Right kidney (tissue), 1 donor: ENCODE results near the gene RASSF3.
"Not testable (repeated sequence)": the region's sequence is repeated elsewhere in the genome, so short reads cannot be mapped to it uniquely, and the experiment has no call there.

Experiments
- DNase-seq: peaks from one replicate; pipeline ENCODE4 v3.0.0-alpha.2; 2016

RASSF3 gene

DNA sequence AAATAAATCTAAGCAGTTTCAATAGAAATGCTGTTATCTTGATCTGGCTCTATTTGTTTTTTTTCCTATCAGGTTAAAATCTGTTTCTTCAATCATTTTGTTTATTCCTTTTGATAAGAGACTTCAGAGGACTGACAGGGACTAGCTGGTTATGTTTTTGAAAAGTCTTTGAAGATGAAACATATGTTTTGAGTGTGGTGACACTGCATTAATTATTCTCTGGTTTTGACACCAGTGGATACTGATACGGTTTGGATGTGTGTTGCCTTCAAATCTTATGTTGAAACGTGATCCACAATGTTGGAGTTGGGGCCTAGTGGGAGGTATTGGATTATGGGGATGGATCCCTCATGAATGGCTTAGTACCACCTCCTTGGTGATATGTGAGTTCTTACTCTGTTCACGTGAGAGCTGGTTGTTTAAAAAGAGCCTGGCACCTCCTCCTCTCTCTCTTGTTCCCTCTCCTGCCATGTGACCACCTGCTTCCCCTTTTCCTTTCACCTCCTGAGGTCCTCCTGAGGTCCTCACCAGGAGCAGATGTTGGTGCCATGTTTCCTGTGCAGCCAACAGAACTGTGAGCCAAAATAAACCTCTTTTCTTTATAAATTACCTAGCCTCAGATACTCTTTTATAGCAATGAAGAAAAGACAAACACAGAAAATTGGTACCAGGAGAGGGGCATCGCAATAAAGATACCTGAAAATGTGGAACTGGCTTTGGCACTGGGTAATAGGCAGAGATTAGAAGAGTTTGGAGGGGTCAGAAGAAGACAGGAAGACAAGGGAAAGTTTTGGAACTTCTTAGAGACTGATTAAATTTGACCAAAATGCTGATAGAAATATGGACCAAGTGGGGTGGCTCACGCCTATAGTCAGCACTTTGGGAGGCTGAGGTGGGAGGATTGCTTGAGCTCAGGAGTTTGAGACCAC lies 23.0 kb downstream of the RASSF3 start:
- DNase-seq: no peak

DNA sequence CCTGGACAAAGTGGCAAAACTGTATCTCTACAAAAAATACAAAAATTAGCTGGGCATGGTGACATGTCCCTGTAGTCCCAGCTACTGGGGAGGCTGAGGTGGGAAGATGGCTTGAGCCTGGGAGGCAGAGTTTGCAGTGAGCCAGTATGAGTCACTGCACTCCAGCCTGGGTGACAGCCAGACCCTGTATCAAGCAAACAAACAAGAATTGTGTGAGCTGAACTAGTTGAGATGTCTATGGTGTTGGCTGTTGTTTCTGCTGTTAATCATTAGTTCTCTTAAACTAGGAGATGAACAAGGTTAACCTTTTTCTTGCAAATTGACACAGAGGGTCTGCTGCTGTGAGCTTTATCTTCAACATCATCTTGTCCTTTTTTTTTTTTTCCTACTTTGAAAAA lies 23.6 kb downstream of the RASSF3 start:
- no peak for DNase-seq

DNA sequence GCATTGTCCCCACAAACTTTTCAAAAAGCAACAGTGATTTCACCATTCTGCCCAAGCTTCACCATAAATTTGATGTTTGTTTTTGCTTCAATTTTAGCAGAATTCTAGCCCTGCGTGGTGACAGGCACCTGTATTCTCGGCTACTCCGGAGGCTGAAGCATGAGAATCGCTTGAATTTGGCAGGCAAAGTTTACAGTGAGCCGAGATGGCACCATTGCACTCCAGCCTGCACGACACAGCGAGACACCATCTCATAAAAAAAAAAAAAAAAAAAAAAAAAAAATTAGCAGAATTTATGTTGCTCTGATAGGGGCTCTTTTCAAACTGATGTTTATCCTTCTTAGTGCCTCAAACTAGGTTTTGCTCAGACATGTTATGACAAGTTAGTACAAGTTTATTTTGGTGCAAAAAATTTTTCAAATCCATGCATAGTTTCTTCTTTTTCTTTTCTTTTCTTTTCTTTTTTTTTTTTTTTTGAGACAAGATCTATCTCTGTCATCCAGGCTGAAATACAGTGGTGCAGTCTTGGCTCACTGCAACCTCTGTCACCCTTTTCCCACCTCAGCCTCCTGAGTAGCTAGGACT lies 24.3 kb downstream of the RASSF3 start:
- DNase-seq: no peak

DNA sequence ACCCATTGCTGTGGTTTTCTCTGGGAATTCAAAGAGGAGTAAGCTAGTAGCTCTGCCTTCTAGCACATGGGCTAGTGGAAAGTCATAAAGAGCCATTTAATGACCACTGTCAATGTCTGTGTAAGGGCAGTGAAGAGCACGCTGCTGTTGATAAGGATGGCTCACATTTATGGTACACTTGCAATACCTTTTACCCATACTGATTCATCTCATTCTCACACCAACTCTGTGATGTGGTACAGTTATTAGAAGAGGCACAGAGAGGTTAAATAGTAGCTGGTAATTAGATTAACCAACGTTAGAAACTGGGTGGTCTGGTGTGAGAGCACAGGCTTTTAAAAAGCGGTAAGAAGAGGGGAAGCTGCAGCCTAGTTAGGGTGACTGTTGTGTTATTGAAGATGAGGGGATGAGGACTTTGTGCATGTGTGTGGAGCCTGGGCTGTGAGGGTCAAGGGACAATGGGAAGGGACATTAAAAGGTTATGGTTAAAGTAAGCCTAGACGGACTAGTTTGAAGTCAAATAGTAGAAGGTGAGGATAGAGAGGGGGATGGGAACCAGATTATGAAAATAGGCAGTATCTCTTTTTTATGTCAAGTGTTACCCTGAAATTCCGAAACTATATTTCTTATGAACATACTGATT lies 25.2 kb downstream of the RASSF3 start:
- DNase-seq: no peak

DNA sequence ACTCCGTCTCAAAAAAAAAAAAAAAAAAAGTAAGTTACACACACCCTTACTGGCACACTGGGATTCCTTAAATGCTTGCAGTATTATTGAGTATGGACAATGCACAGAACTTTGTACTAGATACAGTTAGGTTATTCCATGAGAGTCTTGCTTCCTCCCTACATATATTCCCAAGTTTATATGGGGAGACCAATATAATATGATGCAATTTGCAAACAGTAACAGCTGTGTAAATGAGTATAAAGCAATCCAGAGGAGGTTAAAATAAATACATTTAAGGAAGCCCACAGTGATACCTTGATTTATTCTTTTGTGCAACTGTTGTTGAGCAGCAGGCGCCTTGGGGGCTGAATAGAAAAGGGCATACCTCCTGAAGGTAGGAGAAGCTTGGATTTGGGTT lies 26.6 kb downstream of the RASSF3 start:
- no peak for DNase-seq

DNA sequence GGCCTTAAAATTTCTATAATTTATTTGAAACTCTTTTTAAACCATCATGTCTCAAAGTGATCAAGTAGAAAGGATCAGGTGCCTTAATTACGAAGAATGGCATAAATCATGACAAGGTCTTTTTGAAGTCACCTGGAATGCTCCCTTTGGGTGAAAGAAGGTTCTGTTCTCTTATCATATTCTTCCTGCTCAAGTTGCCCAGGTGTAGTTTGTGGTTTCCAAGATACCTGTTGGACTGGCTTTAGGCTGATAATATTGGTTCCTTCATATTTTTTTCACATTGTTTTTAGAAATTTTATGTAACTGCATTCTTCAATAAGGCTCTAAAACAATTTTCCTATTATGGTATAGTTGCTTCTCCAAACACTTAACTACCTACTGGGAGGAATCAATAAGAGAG lies 29.2 kb downstream of the RASSF3 start:
- no peak for DNase-seq

DNA sequence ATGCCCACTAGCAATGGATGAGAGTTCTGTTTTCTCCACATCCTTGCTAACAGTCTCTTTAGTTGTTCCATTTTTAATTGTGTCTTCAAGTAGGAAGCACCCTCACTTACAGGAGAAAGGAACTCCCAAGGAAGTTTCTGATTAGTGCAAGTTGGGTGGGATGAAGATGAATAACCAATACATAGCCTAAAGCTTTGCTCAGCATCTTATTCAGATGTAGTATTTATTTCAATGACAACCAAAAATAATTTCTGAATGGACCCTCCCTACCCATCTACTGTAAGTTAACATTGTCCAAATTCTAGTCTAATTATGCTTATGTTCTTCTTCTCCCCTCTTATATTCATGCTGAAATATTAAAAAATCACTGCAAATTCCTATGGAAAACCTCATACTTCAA lies 36.0 kb downstream of the RASSF3 start:
- no peak for DNase-seq

DNA sequence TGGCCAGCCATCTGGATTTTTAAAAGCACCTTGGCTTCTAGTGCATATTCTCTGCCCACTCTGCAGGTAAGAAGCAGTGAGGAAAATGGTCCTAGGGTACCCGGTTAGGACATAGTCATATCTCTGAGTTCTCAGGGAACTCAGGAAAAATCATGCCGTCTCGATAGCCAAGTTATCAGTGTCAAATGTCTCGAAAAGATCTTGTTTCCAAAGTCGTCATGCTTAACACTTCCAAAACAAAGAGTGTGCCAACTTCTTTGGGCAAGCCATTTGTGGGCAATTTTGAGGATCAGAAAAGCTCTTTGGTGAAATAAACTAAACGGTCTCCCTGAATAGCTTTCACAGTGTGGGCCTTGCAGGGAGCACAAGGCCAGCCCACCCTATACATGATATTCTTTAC lies 39.2 kb downstream of the RASSF3 start:
- DNase-seq: no peak

DNA sequence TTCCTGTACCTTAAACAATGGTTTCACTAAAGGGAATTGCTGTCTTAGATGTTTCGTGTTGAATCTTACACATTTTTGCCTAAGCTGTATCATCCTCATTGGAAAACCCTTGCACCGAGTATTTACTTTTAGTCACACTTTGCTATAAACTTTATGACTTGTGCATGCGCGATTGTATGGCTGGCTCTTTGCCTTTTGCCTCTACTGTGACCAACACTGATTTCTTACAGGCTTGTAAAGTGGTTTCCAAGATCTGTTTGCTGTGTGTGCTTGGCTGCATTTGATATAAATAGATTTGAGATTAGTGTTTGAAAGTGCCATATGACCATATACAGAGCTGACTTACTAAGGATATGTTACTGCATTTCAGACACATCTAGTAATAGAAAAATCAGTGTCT lies 40.5 kb downstream of the RASSF3 start:
- DNase-seq: no peak

DNA sequence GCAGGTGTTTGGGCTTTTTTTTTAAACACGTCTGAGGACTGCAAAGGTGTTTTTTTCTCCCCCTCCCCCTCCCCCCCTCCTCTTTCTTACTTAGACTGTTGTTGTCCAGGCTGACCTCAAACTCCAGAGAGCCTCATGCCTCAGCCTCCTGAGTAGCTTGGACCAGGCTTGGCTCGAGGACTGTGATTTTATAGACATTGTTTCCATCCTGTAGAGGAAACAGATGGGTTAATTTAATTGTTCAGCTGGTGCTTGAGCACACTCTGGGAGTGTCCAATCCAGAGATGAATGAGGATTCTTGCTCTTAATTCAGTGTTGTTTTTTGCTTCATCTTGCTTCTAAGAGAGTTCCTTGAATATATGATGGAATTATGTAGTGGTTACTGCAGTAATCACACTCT lies 42.1 kb downstream of the RASSF3 start:
- DNase-seq: no peak

DNA sequence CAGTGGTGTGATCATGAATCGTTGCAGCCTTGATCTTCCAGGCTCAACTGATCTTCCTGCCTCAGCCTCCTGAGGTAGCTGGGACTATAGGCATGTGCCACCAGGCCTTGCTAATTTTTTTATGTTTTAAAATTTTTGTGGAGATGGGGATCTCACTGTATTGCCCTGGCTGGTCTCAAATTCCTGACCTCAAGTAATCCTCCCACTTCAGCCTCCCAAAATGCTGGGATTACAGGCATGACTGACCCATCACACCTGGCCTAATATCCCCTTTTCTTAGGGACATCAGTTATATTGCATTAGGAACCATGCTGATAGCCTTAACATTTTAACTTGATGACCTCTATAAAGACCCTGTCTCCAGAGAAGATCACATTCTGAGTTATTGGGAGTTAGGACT lies 42.8 kb downstream of the RASSF3 start:
- DNase-seq: no peak

DNA sequence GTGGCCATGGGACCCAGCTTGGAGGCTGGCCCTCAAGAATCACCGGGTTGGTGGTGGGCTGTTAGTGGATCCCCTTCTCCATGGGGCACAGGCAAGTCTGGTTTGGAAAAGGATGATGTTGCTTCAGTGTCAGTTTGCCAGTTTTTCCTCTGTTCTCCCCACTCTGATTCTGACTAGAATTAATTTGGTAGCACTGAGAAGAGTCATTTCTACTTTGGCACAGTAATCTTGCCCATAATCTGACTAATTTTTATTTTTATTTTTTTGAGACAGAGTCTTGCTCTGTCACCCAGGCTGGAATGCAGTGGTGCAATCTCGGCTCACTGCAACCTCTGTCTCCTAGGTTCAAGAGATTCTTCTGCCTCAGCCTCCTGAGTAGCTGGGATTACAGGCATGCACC lies 43.6 kb downstream of the RASSF3 start:
- DNase-seq: not testable (repeated sequence)

DNA sequence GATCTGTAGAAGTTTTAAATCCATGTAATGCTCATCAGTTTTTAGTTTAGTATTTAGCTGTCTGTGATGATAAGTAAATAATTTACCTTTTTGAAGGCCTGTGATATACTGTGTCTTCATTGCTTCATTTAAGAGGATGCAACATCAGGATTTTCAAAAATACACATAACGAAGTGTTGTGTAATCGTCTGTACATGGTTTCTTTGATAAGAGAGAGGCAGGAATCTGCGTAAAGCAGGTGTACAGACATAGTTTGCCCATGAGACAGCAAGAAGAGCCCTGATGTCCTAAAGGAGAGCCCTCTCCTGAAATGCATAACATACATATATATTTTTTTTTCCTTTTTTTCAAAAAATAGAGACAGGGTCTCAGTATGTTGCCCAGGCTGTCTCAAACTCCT lies 44.8 kb downstream of the RASSF3 start:
- DNase-seq: no peak

DNA sequence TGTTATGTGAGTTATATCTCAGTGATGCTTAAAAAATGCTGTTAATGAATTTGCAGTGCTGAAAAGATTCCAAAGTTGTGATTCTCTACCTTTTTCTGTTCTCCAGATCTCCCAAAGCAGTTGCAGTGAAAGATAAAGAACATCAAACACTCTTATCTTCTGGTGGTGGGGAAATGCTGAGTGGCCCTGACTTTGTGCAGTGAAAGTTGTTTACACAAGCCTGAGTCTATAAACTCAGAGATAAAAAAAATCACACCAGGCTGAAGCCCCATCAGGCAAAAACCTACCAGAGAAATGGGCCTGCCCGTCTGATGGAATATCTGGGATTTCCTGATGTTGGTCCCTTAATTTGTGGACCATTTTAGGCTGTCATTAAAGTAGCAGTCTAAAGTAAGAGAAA lies 46.1 kb downstream of the RASSF3 start:
- DNase-seq: no peak

DNA sequence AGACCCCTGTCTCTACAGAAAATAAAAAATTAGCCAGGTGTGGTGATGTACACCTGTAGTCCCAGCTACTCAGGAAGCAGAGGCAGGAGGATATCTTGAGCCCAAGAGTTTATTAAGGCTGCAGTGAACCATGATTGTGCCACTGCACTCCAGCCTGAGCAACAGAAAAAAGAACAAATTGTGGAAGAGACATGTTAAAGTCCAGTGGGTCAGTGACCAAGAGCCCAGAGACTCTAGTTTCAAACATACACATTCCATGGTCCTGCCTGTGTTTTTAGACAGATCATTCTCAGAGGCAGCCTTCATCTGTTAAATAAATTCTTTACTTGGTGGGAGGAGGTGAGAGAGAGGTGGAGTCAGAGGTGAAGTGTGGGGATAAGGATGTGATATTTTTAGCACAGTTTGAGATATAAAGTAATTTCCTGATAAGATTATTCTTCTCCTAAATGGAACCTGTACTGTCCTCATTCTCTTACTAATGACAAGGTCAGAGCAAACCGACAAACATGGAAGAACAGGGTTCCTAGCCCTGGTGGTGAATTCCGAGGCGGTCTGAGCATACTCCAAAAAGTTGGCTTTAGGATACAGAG lies 48.7 kb downstream of the RASSF3 start:
- DNase-seq: no peak

DNA sequence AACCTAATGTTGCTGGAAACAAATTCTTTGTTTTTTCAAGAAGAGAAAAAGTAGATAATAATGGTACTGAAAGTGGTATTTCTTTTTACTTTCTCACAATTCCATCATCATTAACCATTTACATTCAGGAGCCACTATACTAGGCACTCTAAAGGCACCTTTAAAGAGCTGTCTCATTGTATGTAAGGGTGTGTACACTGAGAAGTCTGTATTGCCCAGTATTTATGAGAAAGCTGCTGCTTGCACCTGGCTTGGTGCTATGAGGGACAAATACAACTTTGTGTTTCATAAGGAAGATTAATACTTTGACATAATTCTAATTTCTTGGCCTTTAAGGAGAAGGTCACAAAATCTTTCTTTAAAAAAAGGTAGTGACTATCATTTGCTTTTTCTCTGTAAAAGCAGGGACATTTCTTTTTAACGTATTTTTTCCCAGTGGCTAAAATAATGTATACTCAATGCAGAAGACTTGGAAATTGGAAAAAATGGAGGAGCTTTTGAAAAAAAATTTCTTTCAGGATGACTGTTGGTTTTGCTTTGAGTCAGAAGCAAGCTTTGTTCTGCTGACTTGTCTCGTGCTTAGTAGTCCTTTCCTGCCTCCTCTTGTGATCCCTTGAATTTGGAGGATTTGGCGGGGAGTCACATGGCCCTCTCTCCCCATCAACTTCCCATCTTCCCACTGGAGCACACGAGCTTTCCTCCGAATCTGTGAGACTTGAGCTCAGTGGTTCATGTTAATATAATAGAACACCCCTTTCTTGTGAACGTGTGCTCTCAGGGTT lies 50.1 kb downstream of the RASSF3 start:
- DNase-seq: no peak

DNA sequence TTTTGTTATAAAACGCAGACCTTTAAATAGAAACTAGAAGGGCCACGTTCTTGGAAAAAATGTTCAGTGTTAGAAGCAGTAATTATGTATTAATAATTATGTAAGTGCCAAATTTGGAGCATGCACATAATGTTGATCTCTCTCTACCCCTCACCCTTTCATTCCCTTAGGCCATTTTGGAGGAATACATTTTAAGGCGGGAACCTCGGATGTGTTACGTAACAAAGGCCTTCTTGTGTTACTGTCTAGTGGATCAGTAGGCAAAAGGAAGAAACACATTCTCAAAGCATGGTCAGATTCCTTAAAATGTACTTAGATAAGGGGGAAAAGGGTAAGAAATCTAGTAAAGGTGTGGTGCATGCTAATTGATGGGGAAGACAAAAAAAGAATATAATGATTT lies 52.7 kb downstream of the RASSF3 start:
- DNase-seq: no peak

DNA sequence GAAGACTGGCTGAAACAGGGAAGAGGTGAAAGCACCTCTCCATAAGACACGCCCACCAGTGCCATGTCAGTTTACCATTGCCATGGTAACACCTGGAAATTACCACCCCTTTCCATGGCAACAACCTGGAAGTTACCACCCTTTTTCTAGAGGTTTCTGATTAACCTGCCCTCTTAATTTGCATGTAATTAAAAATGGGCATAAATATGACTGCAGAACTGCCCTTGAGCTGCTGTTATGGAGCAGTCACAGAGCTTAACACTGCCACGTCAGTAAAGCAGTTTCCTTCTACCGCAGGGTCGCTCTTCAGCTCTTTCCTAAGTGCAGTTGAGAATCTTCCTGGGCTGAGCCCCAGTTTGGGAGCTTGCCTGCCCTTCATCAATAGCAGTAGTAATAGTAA lies 55.2 kb downstream of the RASSF3 start:
- no peak for DNase-seq

DNA sequence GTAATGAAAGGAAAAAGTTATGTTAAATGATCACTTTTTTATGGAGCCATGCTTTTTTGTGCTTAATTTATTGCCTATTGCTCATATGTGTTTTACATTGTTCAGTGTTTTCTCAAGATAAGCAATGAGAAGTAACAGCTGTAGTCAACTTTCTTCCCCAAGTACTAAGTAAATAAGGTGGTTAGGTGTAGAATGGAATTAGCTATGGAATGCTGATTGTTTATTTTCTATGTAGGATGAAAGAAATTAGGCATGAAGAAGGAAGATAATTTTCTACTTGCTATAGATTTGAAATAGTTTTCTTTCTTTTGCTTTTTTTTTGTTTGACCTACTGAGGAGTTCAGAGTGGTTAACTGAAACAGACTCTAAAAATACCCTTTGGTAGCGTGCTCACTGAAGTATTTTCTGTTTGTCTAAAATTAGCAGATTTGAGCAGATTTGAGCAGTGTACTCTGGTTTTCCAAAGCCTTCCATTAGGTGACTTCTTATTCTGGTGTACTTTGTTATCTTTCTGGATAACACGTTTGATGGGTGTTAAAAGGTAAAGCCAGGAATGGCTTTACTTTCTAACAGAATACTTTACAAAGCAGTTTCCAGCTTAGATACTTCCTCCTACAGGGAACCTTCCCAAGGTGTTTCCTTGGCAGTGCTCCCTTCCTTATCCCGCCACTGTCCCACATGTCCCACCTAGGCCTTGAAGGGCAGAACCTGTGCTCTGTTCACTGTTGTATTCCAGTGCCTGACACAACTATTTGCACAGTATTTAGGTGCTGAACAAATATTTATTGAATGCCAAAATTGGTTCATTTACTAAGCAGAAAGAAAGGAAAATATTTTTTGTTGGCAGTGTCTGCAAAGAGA lies 56.0 kb downstream of the RASSF3 start:
- no peak for DNase-seq

DNA sequence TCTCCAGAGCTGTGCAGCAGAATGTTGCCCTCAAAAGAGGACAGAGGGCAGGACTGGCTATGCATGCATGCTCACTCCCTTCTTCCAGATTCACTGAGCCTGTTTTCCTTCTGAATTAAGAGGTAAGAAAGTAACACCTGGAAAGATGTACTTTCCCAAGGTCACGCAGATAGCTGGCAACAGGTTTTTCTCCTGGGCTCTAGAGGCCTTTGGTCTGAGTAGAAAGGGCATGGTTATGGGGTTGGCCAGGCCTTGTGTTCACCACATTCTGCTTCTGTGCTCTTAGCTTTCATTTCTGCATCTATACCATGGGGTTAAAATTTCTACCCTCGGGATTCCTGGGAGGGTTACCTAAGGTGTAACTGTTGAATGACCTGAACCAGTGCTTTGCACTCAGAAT lies 57.5 kb downstream of the RASSF3 start:
- no peak for DNase-seq

DNA sequence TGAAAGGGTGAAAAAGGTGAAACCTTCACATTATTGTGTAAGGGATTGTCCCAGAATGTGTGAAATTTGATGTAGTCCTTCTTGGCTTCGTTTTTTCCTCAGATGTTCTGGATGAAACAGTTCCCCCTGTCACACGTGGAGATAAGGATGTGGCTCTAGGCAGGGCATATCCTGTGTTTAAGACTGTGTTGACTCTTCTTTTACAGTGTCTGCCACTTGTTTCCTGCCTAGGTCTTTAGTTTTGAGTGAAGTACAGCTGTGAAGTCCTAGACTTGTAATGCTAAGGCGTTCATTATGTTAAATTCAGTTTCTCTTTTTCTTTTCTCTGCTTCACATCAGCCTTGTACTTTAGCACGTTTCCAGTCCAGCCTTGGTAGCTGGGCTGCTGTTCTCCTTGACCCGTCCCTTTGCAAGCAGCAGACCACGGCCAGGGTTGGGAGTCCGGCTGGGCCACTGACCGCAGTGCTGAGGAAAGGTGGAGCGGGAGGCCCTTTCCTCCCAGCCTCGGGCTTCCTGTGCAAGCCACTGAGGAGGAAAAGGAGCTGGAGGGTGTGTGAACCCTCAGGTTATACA lies 59.1 kb downstream of the RASSF3 start:
- peak; percentile 59 for DNase-seq
